DOHH2 (cell line): ENCODE data around the gene GATA5.

Source experiments
- H3F3A ChIP-seq: fragments of 200-600 bp; sonication (generic), shearing (Covaris generic); 2 replicates; pipeline ENCODE4 v1.6.0; 2016; ENCODE audit warnings: antibody characterized with exemption, mild to moderate bottlenecking; ENCODE audit not compliant: control insufficient read depth, insufficient read depth
- H3K27ac ChIP-seq: fragments of 200-600 bp; sonication (generic); 2 replicates; pipeline ENCODE4 v1.5.1; 2014; ENCODE audit warnings: low read depth, mild to moderate bottlenecking, low read length, moderate library complexity
- H3K27me3 ChIP-seq: fragments of 200-600 bp; sonication (generic); 2 replicates; pipeline ENCODE4 v1.6.1; 2014; ENCODE audit warnings: mild to moderate bottlenecking, low read length, mixed read lengths; ENCODE audit not compliant: control insufficient read depth
- H3K36me3 ChIP-seq: fragments of 200-600 bp; sonication (generic); 2 replicates; pipeline ENCODE4 v1.6.1; 2014; ENCODE audit warnings: mild to moderate bottlenecking, low read length, moderate library complexity, mixed read lengths; ENCODE audit not compliant: control insufficient read depth
- H3K4me1 ChIP-seq: fragments of 200-600 bp; sonication (generic); 2 replicates; pipeline ENCODE4 v1.6.1; 2014; ENCODE audit warnings: mild to moderate bottlenecking, low read length, mixed read lengths; ENCODE audit not compliant: control insufficient read depth
- H3K4me2 ChIP-seq: fragments of 200-600 bp; sonication (generic); 2 replicates; pipeline ENCODE4 v1.6.0; 2014; ENCODE audit warnings: mild to moderate bottlenecking, low read length, moderate library complexity
- H3K4me3 ChIP-seq: fragments of 200-600 bp; sonication (generic); 2 replicates; pipeline ENCODE4 v1.5.1; 2014; ENCODE audit warnings: mild to moderate bottlenecking, low read length, mixed read lengths
- H3K79me2 ChIP-seq: fragments of 200-600 bp; sonication (generic); 2 replicates; pipeline ENCODE4 v1.6.1; 2014; ENCODE audit warnings: mild to moderate bottlenecking, low read length, mixed read lengths; ENCODE audit not compliant: control insufficient read depth
- H3K9me2 ChIP-seq: fragments of 200-600 bp; sonication (generic); replicated peaks from 2 replicates; pipeline ENCODE4 v1.6.1; 2014; ENCODE audit warnings: mild to moderate bottlenecking, low read length, mixed read lengths; ENCODE audit not compliant: control insufficient read depth
- H3K9me3 ChIP-seq: fragments of 200-600 bp; sonication (generic); 2 replicates; pipeline ENCODE4 v1.6.1; 2014; ENCODE audit warnings: antibody characterized with exemption, low read length, mixed read lengths; ENCODE audit not compliant: control insufficient read depth, insufficient read depth
- H4K20me1 ChIP-seq: fragments of 200-600 bp; sonication (generic); 2 replicates; pipeline ENCODE4 v1.6.0; 2014; ENCODE audit warnings: low read depth, mild to moderate bottlenecking, antibody characterized with exemption, low read length, moderate library complexity; ENCODE audit not compliant: control insufficient read depth, insufficient read depth
- CTCF ChIP-seq: fragments of 200-600 bp; sonication (generic); IDR thresholded peaks from one replicate; pipeline ENCODE4 v1.5.1; 2014; ENCODE audit warnings: antibody characterized with exemption, mild to moderate bottlenecking, low read depth, low read length; ENCODE audit not compliant: poor library complexity, severe bottlenecking
- EZH2phosphoT487 ChIP-seq: fragments of 200-600 bp; sonication (generic); IDR thresholded peaks from 2 replicates; pipeline ENCODE4 v1.6.1; 2017; ENCODE audit warnings: borderline replicate concordance, mild to moderate bottlenecking, antibody characterized with exemption, low read length, moderate library complexity, mixed read lengths

Gene GATA5

GRCh38 chr20:62484478-62484877 is 8.7 kb upstream of the GATA5 start:
- TF ChIP-seq CTCF (no peak), EZH2phosphoT487 (no peak)
- H3K9me2 ChIP-seq: no peaks in the 10 kb centered on the region
- no peak overlapping the region for H3K4me2 ChIP-seq
- H3F3A ChIP-seq: no peaks in the 10 kb centered on the region
- no peaks in the 10 kb centered on the region for H3K4me1 ChIP-seq
- H3K36me3 ChIP-seq: no peaks in the 10 kb centered on the region
- no peak overlapping the region for H3K27ac ChIP-seq
- no peaks in the 10 kb centered on the region for H4K20me1 ChIP-seq
- no peaks in the 10 kb centered on the region for H3K9me3 ChIP-seq
- peaks cover 53% of the 10 kb centered on the region for H3K27me3 ChIP-seq
- H3K79me2 ChIP-seq: no peaks in the 10 kb centered on the region
- no peak overlapping the region for H3K4me3 ChIP-seq

- no peaks in the 10 kb centered on the region for H4K20me1 ChIP-seq
- no peak overlapping the region for H3K27ac ChIP-seq
- no peaks in the 10 kb centered on the region for H3K9me2 ChIP-seq
- no peaks in the 10 kb centered on the region for H3K4me1 ChIP-seq
- H3K9me3 ChIP-seq: no peaks in the 10 kb centered on the region
- no peaks in the 10 kb centered on the region for H3K79me2 ChIP-seq
- no peaks in the 10 kb centered on the region for H3F3A ChIP-seq
- H3K36me3 ChIP-seq: no peaks in the 10 kb centered on the region
- H3K27me3 ChIP-seq: peaks cover 48% of the 10 kb centered on the region
- TF ChIP-seq CTCF (no peak), EZH2phosphoT487 (no peak)
- no peak overlapping the region for H3K4me3 ChIP-seq
- no peak overlapping the region for H3K4me2 ChIP-seq
Measured at GRCh38 chr20:62483613-62484458, 8.0 kb upstream of the GATA5 start.

GRCh38 chr20:62482974-62483373 is 7.2 kb upstream of the GATA5 start:
- TF ChIP-seq CTCF: no peak
- TF ChIP-seq EZH2phosphoT487: no peak
- no peak overlapping the region for H3K27ac ChIP-seq
- H3F3A ChIP-seq: no peaks in the 10 kb centered on the region
- H4K20me1 ChIP-seq: no peaks in the 10 kb centered on the region
- H3K9me2 ChIP-seq: no peaks in the 10 kb centered on the region
- no peaks in the 10 kb centered on the region for H3K9me3 ChIP-seq
- H3K79me2 ChIP-seq: no peaks in the 10 kb centered on the region
- H3K27me3 ChIP-seq: peaks cover 39% of the 10 kb centered on the region
- H3K36me3 ChIP-seq: no peaks in the 10 kb centered on the region
- H3K4me1 ChIP-seq: no peaks in the 10 kb centered on the region
- H3K4me3 ChIP-seq: no peak overlapping the region
- no peak overlapping the region for H3K4me2 ChIP-seq
